ENCODE measurements around the gene WRNIP1.
"Not testable (repeated sequence)": the region's sequence is repeated elsewhere in the genome, so short reads cannot be mapped to it uniquely, and the experiment has no call there.

Gene WRNIP1

DNA sequence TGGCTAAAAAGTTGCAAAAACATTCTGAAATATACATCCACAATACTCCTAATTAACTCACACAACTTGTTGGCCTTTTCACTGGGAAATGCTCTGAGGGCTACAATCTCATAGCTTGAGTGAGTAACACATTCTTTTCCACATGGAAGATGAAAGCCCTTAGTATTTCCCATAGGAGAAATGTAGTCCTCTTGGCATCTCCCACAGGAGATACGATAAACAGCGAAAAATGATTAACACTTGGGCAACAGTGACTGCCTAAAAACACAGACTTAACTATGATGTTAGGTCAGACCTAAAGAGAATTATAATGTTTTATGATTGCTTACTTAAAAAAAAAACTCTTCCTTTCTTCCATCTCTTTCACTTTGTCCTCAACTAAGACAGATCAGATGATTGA lies 23.4 kb upstream of the WRNIP1 start:
- no peak for FAIRE-seq

DNA sequence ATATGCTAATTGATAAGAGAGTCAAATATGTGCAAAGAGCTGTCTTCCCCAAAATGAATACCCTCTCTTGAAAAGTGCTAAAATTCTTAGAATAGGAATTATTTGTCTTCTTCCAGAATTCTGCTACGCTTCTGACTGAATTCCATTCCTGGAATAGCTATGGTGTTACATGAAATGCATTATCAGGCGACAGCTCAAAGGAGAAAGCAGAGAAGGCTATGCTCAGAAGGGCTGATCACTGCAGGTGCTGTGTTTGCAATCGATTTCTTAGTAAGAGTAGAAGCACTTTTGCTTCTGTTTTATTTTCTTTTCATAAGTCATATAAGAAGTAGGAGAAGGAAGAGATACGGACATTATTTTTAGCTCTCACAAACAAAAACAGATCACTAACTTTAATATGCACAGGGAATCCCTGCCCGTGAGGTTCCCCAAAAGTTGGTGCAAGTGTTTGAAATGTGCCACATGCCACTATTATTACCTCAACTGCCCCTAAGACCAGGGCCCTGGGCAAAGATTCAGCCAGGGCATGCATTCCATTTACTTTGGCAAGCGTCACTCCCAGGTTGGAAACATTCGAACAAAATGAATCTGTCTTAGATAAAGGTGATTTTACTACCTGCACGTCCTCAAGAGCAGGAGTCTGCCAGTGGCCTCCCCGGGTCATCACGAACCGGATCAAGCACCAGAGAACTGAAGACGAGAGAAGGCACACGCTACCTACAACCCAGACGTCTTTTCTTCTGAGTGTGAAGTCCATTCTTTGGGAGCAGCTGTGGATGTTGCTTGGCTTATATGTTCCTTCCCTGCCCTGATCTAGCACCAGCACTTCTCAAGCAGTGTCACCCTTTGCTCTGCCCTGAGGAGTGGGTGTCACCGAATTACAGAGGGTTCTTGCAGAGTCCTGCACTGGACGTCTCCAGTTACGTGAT lies 21.6 kb upstream of the WRNIP1 start:
- FAIRE-seq, result no peak

DNA sequence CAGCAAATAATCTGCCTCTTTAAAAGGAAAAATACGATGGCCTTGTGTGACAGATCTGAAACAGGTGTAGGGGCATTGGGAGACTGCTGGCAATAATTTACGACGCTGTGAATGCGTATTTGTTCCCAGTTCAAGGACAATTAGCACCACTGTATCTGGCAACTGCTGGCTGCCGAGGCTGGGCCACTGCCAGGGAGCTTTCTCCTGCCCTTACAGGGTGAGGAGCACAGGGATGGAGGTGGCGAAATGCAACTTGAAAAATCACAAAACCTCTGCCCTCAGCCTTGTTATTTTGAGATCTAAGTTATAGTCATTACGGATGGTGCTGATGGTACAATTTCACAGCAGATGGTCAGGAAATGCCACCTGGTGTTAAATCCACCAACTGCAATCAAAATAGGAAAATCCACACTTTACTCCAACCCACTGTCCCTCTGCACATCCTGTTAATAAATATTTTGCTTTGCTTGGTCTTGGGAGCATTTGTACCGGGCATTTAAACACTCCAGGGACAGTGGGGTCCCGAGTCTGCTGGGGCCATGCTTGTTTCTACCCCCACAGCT lies 20.9 kb upstream of the WRNIP1 start:
- FAIRE-seq, result no peak

GRCh38 chr6:2744778-2745177 lies 20.4 kb upstream of the WRNIP1 start:
- no peak for FAIRE-seq

- FAIRE-seq, result no peak
Observed at GRCh38 chr6:2745246-2745645, 19.9 kb upstream of the WRNIP1 start.

- FAIRE-seq, result no peak
Observed at GRCh38 chr6:2746557-2747061, 18.6 kb upstream of the WRNIP1 start.

GRCh38 chr6:2748183-2748582 lies 17.0 kb upstream of the WRNIP1 start:
- FAIRE-seq, result no peak

DNA sequence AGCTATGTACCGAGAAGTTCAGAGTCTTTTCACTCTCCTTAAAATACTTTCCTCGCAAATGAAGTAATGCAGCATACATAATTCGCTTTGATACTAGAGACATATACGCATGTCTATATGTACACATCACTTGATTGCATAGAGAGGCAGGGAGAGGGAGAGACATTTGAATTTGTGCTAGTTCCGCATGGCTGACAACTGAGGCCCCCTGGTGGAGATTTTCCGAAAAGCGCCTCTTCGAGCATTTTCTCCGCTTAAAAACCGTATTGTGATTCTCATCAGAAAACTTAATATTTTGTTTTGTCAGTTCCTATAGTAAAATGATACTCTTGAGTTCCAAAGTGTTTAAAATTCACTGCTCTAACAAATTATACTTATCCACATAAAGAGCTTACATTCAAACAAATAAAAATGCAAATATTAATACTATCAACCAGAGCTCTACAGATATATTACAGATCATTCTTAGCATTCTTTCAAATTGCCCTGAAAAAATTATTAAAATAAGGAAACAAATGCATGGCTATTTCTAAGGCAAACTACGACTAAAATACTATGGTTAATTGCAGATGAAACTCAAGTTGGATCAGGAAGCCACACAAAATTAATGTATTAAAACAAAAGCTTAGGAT lies 15.1 kb upstream of the WRNIP1 start:
- peak; percentile 41 for FAIRE-seq

DNA sequence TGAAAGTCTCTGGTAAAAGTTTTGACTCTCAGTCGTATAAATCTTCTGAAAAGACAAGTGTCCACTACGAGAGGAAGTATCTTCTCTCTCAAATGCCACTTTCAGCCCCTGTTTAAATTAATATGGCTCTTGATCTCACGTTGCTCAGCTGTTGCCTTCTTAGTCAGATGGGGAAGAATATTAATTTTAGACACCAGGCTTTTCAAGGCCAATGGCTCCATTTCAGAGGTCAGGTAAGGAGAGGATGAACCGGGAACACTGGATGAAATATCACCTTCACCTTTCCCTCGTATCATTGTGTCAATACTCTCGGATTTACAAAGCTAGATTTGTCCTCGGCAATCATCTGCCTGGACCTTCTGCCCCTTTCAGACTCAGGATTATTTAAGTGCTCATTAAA lies 14.4 kb upstream of the WRNIP1 start, which contains the start of gene MYLK4:
TSS of gene MYLK4 (minus strand) at position 91 of the 400 bp plus-strand sequence. CDS start 1,628 bp downstream, outside the sequence.
- FAIRE-seq, result no peak

DNA sequence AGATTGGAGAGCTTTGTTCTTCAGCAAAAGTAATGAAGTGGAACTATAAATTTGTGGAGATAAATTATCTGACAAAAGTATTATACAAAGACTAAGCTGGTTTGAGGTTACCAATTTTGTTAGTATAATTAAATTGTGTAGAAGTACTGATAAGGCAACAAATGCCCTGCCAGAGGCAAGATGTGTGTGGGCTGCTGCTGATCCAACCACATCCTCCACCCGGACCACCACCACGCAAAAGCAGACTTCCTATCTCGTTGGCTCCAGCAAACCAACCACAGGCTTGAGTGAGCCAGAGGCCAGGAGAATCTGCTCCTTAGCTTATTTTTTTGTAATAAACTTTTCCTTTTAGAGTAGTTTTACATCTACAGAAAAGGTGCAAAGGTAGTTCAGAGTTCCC lies 13.3 kb upstream of the WRNIP1 start:
- no peak for FAIRE-seq

DNA sequence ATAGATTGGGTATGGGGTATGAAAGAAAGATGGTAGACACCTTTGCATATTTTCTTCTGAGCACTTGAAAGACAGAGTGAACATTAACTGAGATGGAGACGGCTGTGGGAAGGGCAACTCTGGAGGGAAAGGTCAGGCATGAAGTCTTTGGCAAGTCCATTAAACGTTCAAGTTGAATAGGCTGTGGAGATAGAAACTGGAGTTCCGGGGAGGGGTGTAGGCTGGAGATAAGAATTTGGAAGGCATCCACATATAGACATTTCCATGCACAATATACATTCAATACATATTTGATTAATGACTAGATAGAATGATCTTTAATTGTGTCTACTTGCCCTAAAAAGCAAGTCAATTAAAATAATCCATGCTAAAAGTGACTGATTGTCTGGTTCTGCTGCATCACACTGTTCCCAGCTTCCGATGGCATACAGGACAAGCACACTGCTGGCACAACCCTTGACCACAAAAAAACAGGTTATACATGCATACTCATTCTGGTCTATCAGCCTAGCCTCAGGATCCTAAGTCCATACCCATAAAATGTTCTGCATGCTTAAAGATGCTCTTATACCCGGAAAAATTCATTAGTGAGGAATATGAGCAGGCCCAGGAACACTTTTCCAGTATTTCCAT lies 12.6 kb upstream of the WRNIP1 start:
- FAIRE-seq, result no peak

GRCh38 chr6:2753110-2753489 lies 12.1 kb upstream of the WRNIP1 start:
- FAIRE-seq, result no peak

- FAIRE-seq, result no peak
Observed at GRCh38 chr6:2753743-2754142, 11.4 kb upstream of the WRNIP1 start.

GRCh38 chr6:2754393-2754792 lies 10.8 kb upstream of the WRNIP1 start:
- FAIRE-seq, result no peak

GRCh38 chr6:2754911-2755310 lies 10.3 kb upstream of the WRNIP1 start:
- FAIRE-seq, result no peak

- no peak for FAIRE-seq
Observed at GRCh38 chr6:2755456-2755855, 9.7 kb upstream of the WRNIP1 start.

- no peak for FAIRE-seq
Observed at GRCh38 chr6:2756241-2756640, 9.0 kb upstream of the WRNIP1 start.

- no peak for FAIRE-seq
Observed at GRCh38 chr6:2756687-2757224, 8.4 kb upstream of the WRNIP1 start.

DNA sequence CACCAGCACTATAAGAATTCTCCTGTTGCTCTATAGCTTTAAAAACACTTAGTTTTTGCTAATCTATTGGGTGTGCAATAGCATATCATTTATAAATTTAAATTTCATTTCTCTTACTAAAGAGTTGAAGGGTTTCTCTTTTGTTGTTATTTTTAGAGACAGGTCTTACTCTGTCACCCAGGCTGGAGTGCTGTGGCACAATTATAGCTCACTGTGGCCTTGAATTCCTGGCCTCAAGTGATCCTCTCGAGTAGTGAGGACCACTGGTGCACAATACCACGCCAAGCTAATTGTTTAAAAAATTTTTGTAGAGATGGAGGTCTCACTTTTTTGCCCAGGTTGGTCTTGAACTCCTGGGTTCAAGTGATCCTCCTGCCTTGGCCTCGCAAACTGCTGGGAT lies 6.2 kb upstream of the WRNIP1 start:
- no peak for FAIRE-seq

DNA sequence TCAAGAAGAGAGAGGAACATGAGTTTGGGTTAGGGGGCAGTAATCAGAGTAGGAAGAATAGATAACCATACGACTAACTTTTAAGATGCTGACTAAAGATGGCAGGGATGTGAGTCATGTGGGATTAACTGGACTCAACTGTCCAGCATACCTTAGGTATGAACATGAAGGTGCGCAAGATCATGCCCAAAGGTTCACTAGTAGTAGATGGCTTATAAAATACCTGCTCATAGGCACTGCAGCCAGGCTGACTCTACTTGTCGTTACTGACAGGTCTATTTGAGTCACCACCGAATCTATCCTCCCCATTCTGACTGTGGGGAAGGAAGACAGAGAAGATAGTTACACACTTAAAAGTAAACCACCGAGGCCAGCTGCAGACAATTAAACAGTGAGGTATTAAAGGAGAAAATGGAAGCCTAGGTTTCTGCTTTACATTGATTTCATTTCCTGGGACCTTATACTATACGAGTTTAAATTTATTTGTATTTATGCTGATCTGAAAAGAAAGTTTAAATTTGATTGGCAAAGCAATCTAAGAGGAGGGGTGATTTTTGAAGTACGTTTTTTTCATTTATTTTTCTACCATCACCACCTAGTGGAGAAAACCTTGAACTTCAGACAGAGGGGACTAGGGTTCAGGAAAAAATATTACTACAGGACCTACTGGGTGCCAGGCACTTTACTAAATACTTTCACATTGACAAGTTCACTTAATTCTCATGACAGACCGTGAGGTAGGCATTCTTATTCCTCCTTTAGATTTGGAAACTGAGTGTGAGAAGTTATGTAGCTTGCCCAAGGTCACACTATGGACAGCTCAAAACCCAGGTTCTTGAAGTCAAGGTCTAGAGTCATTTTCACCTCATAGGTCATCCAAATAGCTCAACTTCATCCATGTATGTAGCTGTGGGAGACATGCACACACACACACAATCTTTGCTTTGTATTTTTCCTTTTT lies 4.0 kb upstream of the WRNIP1 start:
- no peak for FAIRE-seq

- not testable (repeated sequence) for FAIRE-seq
Observed at GRCh38 chr6:2762868-2763267, 2.3 kb upstream of the WRNIP1 start.

All from colon (tissue), 2 donors.